Measurements from ENCODE around the gene IFIT1. TPM values are rescaled to one million over a fixed set of nuclear protein-coding genes. Genes with fewer than 3 reads are reported as not detected.

IFIT1 gene
- total and polyA plus RNA-seq, 2 donors (not counting 1 experiment from before 2014, with no cell fraction given): 0.63 to 1.2 TPM

- Histone ChIP-seq H3K9ac (ENCODE audit: low read length) (no peak overlapping the region), H3K9me3 (ENCODE audit: control extremely low read depth in 1 of 3, control insufficient read depth in 2 of 3, insufficient read depth in 1 of 3, low read length in 2 of 3) (no peaks in the 10 kb centered on the region), H4K20me1 (ENCODE audit: control insufficient read depth, insufficient read depth, low read length, poor library complexity, severe bottlenecking) (peaks cover 18% of the 10 kb centered on the region), H3K79me2 (ENCODE audit: control insufficient read depth, insufficient read depth, low read length) (peaks cover 31% of the 10 kb centered on the region), H2AFZ (ENCODE audit: insufficient read depth, low read depth, low read length, poor library complexity, severe bottlenecking) (no peak overlapping the region), H3K27ac (ENCODE audit: low read length in 2 of 2) (peak overlapping the region in 1 of 2 donors; percentile 40), H3K27me3 (replicated peaks in 1 of 4; ENCODE audit: control extremely low read depth in 1 of 4, control insufficient read depth in 3 of 4, insufficient read depth in 4 of 4, low read length in 3 of 4) (no peaks in the 10 kb centered on the region), H3K36me3 (replicated peaks in 1 of 2; ENCODE audit: control extremely low read depth in 1 of 2, control insufficient read depth in 1 of 2, extremely low read depth in 1 of 2, insufficient read depth in 2 of 2, low read length in 1 of 2) (peaks cover 0 to 31% of the 10 kb centered on the region in 2 experiments), H3K4me1 (ENCODE audit: control insufficient read depth in 2 of 2, insufficient read depth in 2 of 2, low read length in 2 of 2) (peaks cover 16 to 31% of the 10 kb centered on the region in 2 donors), H3K4me3 (ENCODE audit: control extremely low read depth in 1 of 5, extremely low read depth in 1 of 5, insufficient read depth in 1 of 5, low read depth in 2 of 5, low read length in 4 of 5) (no peak overlapping the region), H3K4me2 (replicated peaks; ENCODE audit: low read depth, low read length, poor library complexity, severe bottlenecking) (no peak overlapping the region)
- ChIA-PET POLR2A (no interaction called here), CTCF (interaction anchor here (0.6 to 1.4 kb wide), 3 partner anchors 12 to 171 kb away, joined by 3 read pairs; no protein-coding TSS in a partner anchor)
- Mint-ChIP-seq H3K4me1 (peaks cover 40% of the 10 kb centered on the region), H3K4me3 (peak overlapping the region; percentile 12), H3K9me3 (ENCODE audit: insufficient read depth) (no peaks in the 10 kb centered on the region), H3K27ac (peak overlapping the region; percentile 38), H3K27me3 (no peaks in the 10 kb centered on the region)
- DNase-seq: no peak
- no peak for ATAC-seq (ENCODE audit: low read depth)
- WGBS (ENCODE audit: insufficient coverage): 94% methylated on average over 2 of the region's 2 CpGs
- TF ChIP-seq EZH2 (IDR thresholded peaks at IDR 0.05; ENCODE audit: borderline replicate concordance, insufficient read depth, low read depth, low read length, poor library complexity, severe bottlenecking) (no peak), CTCF (IDR thresholded peaks at IDR 0.05) (no peak)
- intact Hi-C loops (cut with micrococcal nuclease): no loop called here
Measured at GRCh38 chr10:89421018-89421476, 28.6 kb downstream of the IFIT1 start.

GRCh38 chr10:89425000-89425399 lies 32.6 kb downstream of the IFIT1 start:
- DNase-seq: no peak
- no peak overlapping the region for H3K9ac ChIP-seq (ENCODE audit: low read length)
- H3K27me3 ChIP-seq (replicated peaks in 1 of 4; ENCODE audit: control extremely low read depth in 1 of 4, control insufficient read depth in 3 of 4, insufficient read depth in 4 of 4, low read length in 3 of 4): no peaks in the 10 kb centered on the region
- H3K4me1 ChIP-seq (ENCODE audit: control insufficient read depth in 2 of 2, insufficient read depth in 2 of 2, low read length in 2 of 2): peaks cover 3% of the 10 kb centered on the region in 2 donors
- Mint-ChIP-seq H3K27me3 (no peaks in the 10 kb centered on the region), H3K4me1 (peaks cover 14% of the 10 kb centered on the region), H3K9me3 (ENCODE audit: insufficient read depth) (no peaks in the 10 kb centered on the region), H3K27ac (no peak overlapping the region), H3K4me3 (no peak overlapping the region)
- CTCF ChIA-PET: interaction anchor here (1.5 kb wide), 1 partner anchor 140 kb away, joined by 6 read pairs; no protein-coding TSS in a partner anchor
- H3K27ac ChIP-seq (ENCODE audit: low read length in 2 of 2): no peak overlapping the region
- H3K4me3 ChIP-seq (ENCODE audit: control extremely low read depth in 1 of 5, extremely low read depth in 1 of 5, insufficient read depth in 1 of 5, low read depth in 2 of 5, low read length in 4 of 5): no peak overlapping the region
- H3K36me3 ChIP-seq (replicated peaks in 1 of 2; ENCODE audit: control extremely low read depth in 1 of 2, control insufficient read depth in 1 of 2, extremely low read depth in 1 of 2, insufficient read depth in 2 of 2, low read length in 1 of 2): peaks cover 0 to 15% of the 10 kb centered on the region in 2 experiments
- H2AFZ ChIP-seq (ENCODE audit: insufficient read depth, low read depth, low read length, poor library complexity, severe bottlenecking): no peak overlapping the region
- no peak for ATAC-seq (ENCODE audit: low read depth)
- POLR2A ChIA-PET: no interaction called here
- no peak overlapping the region for H3K4me2 ChIP-seq (replicated peaks; ENCODE audit: low read depth, low read length, poor library complexity, severe bottlenecking)
- no peak for TF ChIP-seq CTCF (IDR thresholded peaks at IDR 0.05)
- TF ChIP-seq EZH2 (IDR thresholded peaks at IDR 0.05; ENCODE audit: borderline replicate concordance, insufficient read depth, low read depth, low read length, poor library complexity, severe bottlenecking): no peak
- H3K9me3 ChIP-seq (ENCODE audit: control extremely low read depth in 1 of 3, control insufficient read depth in 2 of 3, insufficient read depth in 1 of 3, low read length in 2 of 3): no peaks in the 10 kb centered on the region
- WGBS (ENCODE audit: insufficient coverage): no CpG with 5 or more reads among the region's 5 CpGs
- intact Hi-C loops (cut with micrococcal nuclease): no loop called here
- H3K79me2 ChIP-seq (ENCODE audit: control insufficient read depth, insufficient read depth, low read length): no peaks in the 10 kb centered on the region
- no peaks in the 10 kb centered on the region for H4K20me1 ChIP-seq (ENCODE audit: control insufficient read depth, insufficient read depth, low read length, poor library complexity, severe bottlenecking)

Measured in B cell (primary cell).